GM18507 (cell line): Measurements from ENCODE around the gene EID2.

ENCODE experiments used
- DNase-seq: peaks from one replicate; pipeline ENCODE4 v3.0.0; 2011; ENCODE audit warnings: low read depth; ENCODE audit not compliant: insufficient read length; ENCODE audit errors: extremely low spot score
- FAIRE-seq: peaks from 2 replicates; lab custom pipeline; 2011; peaks lifted over from hg19 to GRCh38; lab: Jason Lieb, UNC

The EID2 gene

DNA sequence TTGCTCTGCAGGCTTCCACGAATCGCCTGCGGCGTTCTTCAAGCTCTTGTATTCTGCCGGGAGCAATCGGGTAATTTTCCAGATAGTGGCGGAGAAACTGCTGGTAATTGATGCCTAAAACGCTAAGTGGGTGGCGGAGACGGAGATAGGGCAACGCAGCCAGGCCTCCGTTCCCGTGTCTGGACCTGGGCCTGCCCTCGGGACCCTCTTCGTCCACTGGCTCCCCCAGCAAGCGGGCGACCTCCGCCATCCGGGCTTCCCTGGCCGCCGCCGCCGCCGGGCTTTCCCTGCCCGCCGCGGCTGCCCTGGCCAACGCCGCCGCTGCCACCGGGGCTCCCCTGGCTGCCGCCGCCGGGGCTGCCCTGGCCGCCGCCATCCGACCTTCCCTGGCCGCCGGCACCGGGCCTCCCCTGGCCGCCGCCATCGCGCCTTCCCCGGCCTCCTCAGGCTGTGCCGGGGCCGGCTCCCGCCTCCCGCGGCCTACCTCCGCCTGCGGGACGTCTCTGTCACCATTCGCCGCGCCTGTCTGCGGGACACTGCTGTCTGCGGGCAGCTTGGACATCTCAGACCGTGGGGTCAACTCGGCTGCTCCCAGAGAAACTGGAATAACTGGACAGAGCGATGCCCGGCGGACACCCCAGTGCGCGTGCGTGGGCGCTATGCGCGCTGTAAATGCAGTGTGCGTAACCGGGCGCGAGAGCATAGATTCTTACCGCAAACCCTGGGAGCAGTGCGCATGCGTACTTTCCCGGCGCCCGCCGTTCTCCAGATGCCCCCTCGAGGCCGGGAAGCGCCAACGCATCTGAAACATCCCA lies at the start of gene EID2:
EID2 (minus strand) TSS at position 644 of the 815 bp plus-strand sequence; CDS start at position 562, 82 bp downstream.
- FAIRE-seq (peak; percentile 98), DNase-seq (peak; percentile 89)

DNA sequence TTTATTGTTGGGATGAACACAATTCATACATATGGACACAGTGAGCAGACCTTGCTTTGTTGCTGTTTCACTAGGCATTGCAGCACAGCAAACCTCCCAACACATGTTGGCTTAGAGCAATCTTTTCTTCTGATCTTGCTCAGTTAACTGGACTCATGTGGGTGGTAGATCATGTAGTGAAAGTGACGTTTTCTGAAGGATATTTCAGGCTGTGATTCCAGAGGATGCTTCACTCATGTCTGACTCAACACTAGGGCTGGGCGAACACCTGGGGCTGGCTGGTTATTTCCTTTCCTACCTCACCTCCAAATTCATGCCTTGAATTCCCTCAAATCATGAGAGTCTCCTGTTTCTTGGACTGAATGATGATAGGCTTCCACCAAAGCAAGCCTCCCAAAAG lies 48.1 kb upstream of the EID2 start:
- no peak for FAIRE-seq
- no peak for DNase-seq

DNA sequence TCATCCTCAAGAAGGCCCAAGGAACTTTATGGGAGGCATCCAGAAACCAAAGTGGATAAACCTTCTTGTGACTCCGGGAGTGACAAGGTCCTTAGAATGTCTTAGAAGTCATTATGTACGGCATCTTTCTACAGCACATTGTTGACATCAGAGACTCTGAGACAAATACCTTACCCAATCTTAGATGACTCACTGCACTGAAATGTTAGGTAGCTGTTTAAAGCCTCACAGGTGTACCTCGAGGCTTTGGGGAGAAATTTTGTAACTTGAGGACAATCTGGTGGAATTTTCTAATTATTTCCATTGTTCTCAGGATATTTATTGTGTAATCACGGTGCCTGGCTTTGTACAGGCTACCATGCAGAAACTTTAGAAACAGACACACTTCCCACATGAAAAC lies 47.5 kb upstream of the EID2 start:
- FAIRE-seq: no peak
- DNase-seq: no peak

- peak; percentile 18 for FAIRE-seq
- DNase-seq: no peak
Observed at GRCh38 chr19:39582891-39583625, 43.1 kb upstream of the EID2 start.

DNA sequence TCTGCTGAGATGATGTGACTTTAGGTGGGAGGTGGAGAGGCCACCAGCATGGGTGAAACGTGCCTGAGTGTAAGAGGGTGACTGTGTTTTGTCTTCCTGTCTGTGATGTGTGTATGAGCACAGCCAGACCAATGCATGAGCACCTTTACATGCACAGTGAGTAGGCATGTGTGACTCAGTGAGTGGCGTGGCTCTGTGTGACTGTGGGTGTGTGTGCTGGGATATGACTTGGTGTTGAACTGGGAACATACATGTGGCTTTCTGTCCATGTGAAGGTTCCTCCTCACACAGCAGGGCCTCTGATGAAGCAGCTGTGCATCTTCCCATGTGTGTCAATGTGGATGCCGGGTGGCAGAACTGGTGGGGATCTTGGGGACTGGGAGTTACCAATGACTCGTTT lies 42.5 kb upstream of the EID2 start:
- DNase-seq: no peak
- no peak for FAIRE-seq

GRCh38 chr19:39568604-39569003 lies 28.6 kb upstream of the EID2 start:
- FAIRE-seq: no peak
- no peak for DNase-seq

GRCh38 chr19:39566064-39566463 lies 26.1 kb upstream of the EID2 start:
- FAIRE-seq (no peak), DNase-seq (no peak)

DNA sequence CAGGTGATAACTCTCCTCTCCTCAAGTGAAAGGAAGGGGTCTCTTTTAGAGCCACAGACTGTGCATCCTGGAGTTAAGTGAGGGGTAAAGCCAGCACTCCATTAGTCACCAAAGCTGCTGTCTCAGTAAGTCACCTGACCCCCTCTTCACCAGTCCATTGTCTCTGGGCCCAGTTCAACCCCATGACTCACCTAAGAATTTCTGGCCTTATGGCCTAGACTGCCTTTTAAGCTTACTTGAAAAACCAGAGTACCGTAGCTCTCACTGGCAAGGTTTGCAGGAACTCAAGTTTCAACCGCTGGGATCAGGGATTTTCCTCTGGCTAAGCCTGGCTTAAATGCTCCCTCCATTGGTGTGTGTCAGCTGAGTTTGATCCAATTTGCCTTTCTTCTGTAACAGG lies 23.4 kb upstream of the EID2 start:
- FAIRE-seq: no peak
- DNase-seq: no peak

DNA sequence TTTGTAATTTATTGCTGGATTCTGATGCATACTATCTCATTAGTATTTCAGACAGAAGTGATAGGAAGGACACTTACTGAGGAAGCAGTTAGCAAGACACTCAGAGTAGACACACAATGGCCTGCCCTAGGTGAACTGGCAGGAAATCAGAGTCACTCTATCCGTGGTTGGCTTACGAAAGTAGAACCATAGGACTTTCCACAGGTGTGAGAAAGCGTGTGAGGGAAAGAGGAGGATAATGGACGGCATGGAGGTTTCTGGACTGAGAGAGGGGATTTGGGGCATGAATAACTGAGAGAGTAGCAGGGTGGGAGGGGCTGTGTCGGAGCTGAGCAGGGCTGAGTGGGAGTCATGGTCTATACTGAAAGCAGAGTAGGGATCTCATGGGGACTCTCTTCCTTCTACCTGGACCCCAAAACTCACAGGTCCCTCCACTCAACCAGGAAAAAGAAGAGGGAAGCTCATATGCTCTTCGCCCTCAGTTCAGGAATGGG lies 18.7 kb upstream of the EID2 start:
- FAIRE-seq (no peak), DNase-seq (no peak)

DNA sequence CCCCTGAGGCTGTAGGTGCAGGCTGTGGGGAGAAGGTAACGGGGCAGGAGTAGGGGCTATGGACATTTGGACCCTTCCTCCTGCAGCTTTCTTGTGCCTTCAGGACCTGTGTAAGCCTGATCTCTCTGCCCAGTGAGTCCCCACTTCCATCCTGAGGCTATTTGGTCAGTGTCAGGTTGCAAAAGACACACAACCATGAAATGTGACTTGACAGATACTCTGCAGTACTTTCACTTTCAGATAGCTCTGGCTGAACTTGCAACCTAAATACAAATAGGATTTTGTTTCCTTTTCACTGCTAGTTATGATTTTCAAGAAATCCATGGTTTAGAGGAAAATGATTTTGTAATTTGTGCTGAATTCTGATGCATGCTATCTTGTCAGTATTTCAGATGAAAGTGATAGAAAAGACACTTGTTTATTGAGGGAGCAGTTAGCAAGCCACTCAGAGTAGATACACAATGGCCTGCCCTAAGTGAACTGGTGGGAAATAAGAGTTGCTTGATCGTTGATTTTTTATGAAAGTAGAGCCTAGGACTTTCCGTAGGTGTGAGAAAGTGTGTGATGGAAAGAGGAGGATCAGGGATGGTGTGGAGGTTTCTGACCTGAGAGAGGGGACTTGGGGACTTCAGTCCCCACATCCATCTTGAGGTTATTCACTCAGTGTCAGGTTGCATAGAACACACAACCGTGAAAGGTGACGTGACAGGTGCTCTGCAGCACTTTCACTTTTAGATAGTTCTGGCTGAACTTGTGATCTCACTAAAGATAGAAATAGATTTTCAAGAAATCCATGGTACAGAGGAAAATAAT lies 18.1 kb upstream of the EID2 start:
- FAIRE-seq (peak; percentile 91), DNase-seq (no peak)

GRCh38 chr19:39555883-39556282 lies 15.9 kb upstream of the EID2 start:
- DNase-seq (no peak), FAIRE-seq (no peak)

DNA sequence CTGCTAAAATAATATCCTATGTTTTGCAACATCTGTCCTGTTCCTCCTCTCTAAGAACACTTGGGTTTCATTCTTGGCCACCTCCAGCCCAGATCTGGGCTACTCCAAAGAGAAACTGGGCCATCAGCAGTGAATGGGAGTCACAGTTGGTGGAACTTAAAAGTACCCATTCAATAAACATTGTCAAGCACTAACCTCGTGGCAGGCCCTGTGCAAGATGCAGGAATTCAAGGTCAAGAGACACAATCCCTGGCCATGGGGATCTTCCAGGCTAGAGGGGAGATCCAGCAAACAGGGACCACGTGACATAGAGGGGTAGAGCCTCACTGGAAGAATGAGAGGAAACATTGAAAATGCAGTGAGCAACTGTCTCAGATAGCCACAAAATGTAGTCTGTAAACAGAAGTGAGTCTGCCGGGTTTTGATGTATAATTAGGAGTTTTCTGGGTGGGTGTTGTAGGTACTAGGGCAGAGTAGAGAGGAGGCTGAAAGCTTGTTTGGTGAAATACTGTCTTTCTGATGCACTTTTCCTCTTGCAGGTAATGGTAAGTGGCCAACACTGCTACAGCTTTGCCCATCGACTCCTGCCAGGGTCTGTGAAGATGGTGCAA lies 14.8 kb upstream of the EID2 start:
- DNase-seq: no peak

GRCh38 chr19:39553082-39553652 lies 13.2 kb upstream of the EID2 start:
- FAIRE-seq: no peak
- no peak for DNase-seq

More for the DNA sequence above, 14.8 kb upstream of the EID2 start:
- FAIRE-seq: no peak

- DNase-seq (no peak), FAIRE-seq (no peak)
Observed at GRCh38 chr19:39550197-39550596, 10.2 kb upstream of the EID2 start.

GRCh38 chr19:39546599-39546998 lies 6.6 kb upstream of the EID2 start:
- no peak for FAIRE-seq
- no peak for DNase-seq

GRCh38 chr19:39544911-39545310 lies 5.0 kb upstream of the EID2 start:
- DNase-seq (no peak), FAIRE-seq (no peak)

DNA sequence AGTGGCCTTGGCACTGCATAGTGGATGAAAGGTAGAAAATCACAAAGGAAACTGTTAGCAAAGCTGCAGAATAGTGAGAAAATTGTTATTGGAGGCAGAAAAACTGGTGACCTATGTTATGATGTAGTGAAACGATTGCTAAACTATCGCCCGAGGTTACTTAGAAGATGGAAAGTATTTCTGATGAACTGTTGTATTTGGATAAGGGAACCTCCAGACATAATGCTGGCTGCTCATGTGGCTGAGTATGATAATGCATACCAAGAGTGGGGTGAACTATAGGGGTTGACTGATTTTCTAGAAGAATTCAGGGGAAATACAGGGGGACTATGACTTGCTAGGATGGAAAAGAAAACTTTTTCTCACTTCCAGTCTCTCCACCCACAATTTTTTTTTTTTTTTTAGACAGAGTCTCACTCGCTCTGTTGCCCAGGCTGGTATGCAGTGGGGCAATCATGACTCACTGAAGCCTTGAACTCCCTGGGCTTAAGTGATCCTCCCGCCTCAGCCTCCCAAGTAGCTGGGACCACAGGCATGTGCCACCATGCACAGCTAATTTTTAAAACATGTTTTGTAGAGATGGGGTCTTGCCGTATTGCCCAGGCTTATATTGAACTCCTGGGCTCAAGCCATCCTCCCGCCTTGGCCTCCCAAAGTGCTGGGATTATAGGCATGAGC lies 4.4 kb upstream of the EID2 start:
- FAIRE-seq (no peak), DNase-seq (no peak)

DNA sequence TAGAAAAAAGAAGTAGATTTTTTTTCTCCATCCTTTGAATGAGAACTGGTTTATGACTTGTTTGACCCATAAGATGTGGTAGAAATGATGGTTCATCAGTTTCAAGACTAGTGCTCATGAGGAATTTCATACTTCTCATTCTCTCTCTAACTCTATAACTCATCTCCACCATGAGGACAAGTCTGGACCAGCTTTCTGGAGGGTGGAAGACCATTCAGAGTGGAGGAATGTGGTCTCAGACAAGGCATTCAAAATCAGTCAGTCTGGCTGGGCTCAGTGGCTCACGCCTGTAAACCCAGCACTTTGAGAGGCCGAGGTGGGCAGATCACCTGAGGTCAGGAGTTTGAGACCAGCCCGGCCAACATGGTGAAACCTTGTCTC lies 3.5 kb upstream of the EID2 start:
- FAIRE-seq: no peak
- DNase-seq: no peak

GRCh38 chr19:39542206-39542605 lies 2.2 kb upstream of the EID2 start:
- FAIRE-seq: no peak
- DNase-seq: no peak
